HCT116 (cell line): ENCODE measurements around the gene CELF4. TPM values are rescaled to one million over a fixed set of nuclear protein-coding genes. Genes with fewer than 3 reads are reported as not detected.

Source experiments
- ATAC-seq: fragments of 200-7000 bp; cut with Tn5 transposase; 2 replicates; pipeline ENCODE4 v1.9.1; 2020; ENCODE audit warnings: mild to moderate bottlenecking, moderate library complexity
- BruUV-seq: library from RNA; stranded (reverse); fragments of 400-500 nt; replicated peaks from 2 replicates; lab custom pipeline; 2021; lab: Mats Ljungman, UMichigan
- CTCF ChIA-PET: fragments of 300-600 bp; sonication (Branson Sonifier 250); formaldehyde crosslinking; loops from one replicate; lab custom pipeline; 2021; ENCODE audit warnings: antibody characterized with exemption; lab: Charles Lee
- POLR2A ChIA-PET: fragments of 300-600, 350-600 bp; sonication (Branson Sonifier 250); formaldehyde crosslinking; loops from one replicate; lab custom pipeline; 2021; ENCODE audit warnings: antibody characterized with exemption; lab: Charles Lee
- RAD21 ChIA-PET, 2 experiments: fragments of 300-600 bp; sonication (Branson Sonifier 250); formaldehyde crosslinking; loops; one replicate each; lab custom pipeline; 2023; ENCODE audit warnings: low total read pairs in 2 of 2; ENCODE audit not compliant: uncharacterized antibody in 2 of 2, unreplicated experiment in 2 of 2, low non-redundant PET in 1 of 2; lab: Charles Lee
- DNase-seq: peaks from one replicate; pipeline ENCODE4 v3.0.0-alpha.2; 2010; ENCODE audit warnings: low read depth, low spot score
- H2AFZ ChIP-seq: fragments of 200-600 bp; shearing (Covaris generic), sonication (generic); 2 replicates; pipeline ENCODE4 v1.6.1; 2017; ENCODE audit warnings: low read depth, mixed run types, mixed read lengths, antibody characterized with exemption, low read length; ENCODE audit not compliant: poor library complexity, severe bottlenecking
- H3K27ac ChIP-seq: 2 replicates; pipeline ENCODE4 v1.5.1; 2012; ENCODE audit warnings: low read depth, low read length
- H3K27me3 ChIP-seq: fragments of 200-600 bp; sonication (generic); 2 replicates; pipeline ENCODE4 v1.6.1; 2016; ENCODE audit warnings: mixed run types, low read length, mixed read lengths; ENCODE audit not compliant: insufficient read depth
- H3K36me3 ChIP-seq, 2 experiments: fragments of 200-500 bp in 1 of 2; fragments of 200-600 bp in 1 of 2; sonication (Bioruptor generic) in 1 of 2; sonication (generic) in 1 of 2; 2 replicates each; pipeline versions ENCODE4 v1.5.1 to v1.6.1; 2014 to 2016; ENCODE audit warnings: low read length in 2 of 2, inconsistent platforms in 1 of 2, mixed read lengths in 1 of 2, mixed run types in 1 of 2; ENCODE audit not compliant: insufficient read depth in 2 of 2, control insufficient read depth in 1 of 2
- H3K4me1 ChIP-seq, 2 experiments: fragments of 200-600 bp in 1 of 2; sonication (generic) in 1 of 2; 2 replicates each; pipeline versions ENCODE4 v1.5.1 to v1.6.1; 2012 to 2017; ENCODE audit warnings: low read length in 2 of 2, inconsistent platforms in 1 of 2, mild to moderate bottlenecking in 1 of 2, mixed read lengths in 1 of 2, mixed run types in 1 of 2, moderate library complexity in 1 of 2; ENCODE audit not compliant: insufficient read depth in 2 of 2, control insufficient read depth in 1 of 2
- H3K4me2 ChIP-seq: fragments of 200-600 bp; sonication (generic); 2 replicates; pipeline ENCODE4 v1.6.1; 2017; ENCODE audit warnings: mixed run types, low read length, mixed read lengths
- H3K4me3 ChIP-seq, 2 experiments: fragments of 200-600 bp in 1 of 2; sonication (generic) in 1 of 2; replicated peaks in 1 of 2; 2 replicates each; pipeline ENCODE4 v1.5.1; 2011 to 2016; ENCODE audit warnings: low read length in 2 of 2, control low read depth in 1 of 2, low read depth in 1 of 2, mild to moderate bottlenecking in 1 of 2, mixed read lengths in 1 of 2, mixed run types in 1 of 2
- H3K79me2 ChIP-seq: fragments of 200-600 bp; sonication (generic); 2 replicates; pipeline ENCODE4 v1.6.1; 2017; ENCODE audit warnings: mild to moderate bottlenecking, mixed run types, low read length, moderate library complexity, mixed read lengths; ENCODE audit not compliant: insufficient read depth
- H3K9ac ChIP-seq: fragments of 200-600 bp; sonication (generic); 2 replicates; pipeline ENCODE4 v1.6.1; 2016; ENCODE audit warnings: low read length, mixed read lengths
- H3K9me2 ChIP-seq: fragments of 200-600 bp; sonication (generic), shearing (Covaris generic); 2 replicates; pipeline ENCODE4 v1.6.1; 2017; ENCODE audit warnings: mixed run types, mild to moderate bottlenecking, moderate library complexity; ENCODE audit not compliant: insufficient read depth
- H3K9me3 ChIP-seq, 2 experiments: fragments of 200-500 bp in 1 of 2; fragments of 200-600 bp in 1 of 2; sonication (Bioruptor generic) in 1 of 2; sonication (generic) in 1 of 2; 2 replicates each; pipeline ENCODE4 v1.6.1; 2014 to 2017; ENCODE audit warnings: low read length in 2 of 2, mixed read lengths in 2 of 2, inconsistent platforms in 1 of 2, low read depth in 1 of 2, mild to moderate bottlenecking in 1 of 2, mixed run types in 1 of 2, moderate library complexity in 1 of 2; ENCODE audit not compliant: control insufficient read depth in 1 of 2, insufficient read depth in 1 of 2
- H4K20me1 ChIP-seq: fragments of 200-600 bp; sonication (generic), shearing (Covaris generic); 2 replicates; pipeline ENCODE4 v1.6.1; 2017; ENCODE audit warnings: mixed run types, mild to moderate bottlenecking, moderate library complexity; ENCODE audit not compliant: insufficient read depth
- CBX3 ChIP-seq: IDR thresholded peaks from 2 replicates; pipeline ENCODE4 v1.6.1; 2012; ENCODE audit warnings: low read depth
- CEBPB ChIP-seq: IDR thresholded peaks from 2 replicates; pipeline ENCODE4 v1.6.1; 2012; ENCODE audit warnings: low read depth
- EGR1 ChIP-seq: IDR thresholded peaks from 2 replicates; pipeline ENCODE4 v1.6.1; 2012; ENCODE audit warnings: low read depth
- ELF1 ChIP-seq: IDR thresholded peaks from 2 replicates; pipeline ENCODE4 v1.6.1; 2012; ENCODE audit warnings: low read depth, borderline replicate concordance
- EZH2 ChIP-seq: fragments of 200-600 bp; sonication (generic); IDR thresholded peaks from 2 replicates; pipeline ENCODE4 v1.6.1; 2017; ENCODE audit warnings: antibody characterized with exemption, mixed run types
- JUND ChIP-seq: IDR thresholded peaks from 2 replicates; pipeline ENCODE4 v1.6.1; 2012
- POLR2A ChIP-seq: IDR thresholded peaks from 2 replicates; pipeline ENCODE4 v1.7.0; 2011; ENCODE audit warnings: borderline replicate concordance; ENCODE audit not compliant: insufficient read depth, insufficient read length; ENCODE audit errors: extremely low read depth
- POLR2AphosphoS5 ChIP-seq: IDR thresholded peaks from 2 replicates; pipeline ENCODE4 v1.6.1; 2011; ENCODE audit warnings: mild to moderate bottlenecking, low read depth, low read length, moderate library complexity
- RAD21 ChIP-seq: IDR thresholded peaks from 2 replicates; pipeline ENCODE4 v1.6.1; 2012; ENCODE audit warnings: low read depth, mild to moderate bottlenecking
- SP1 ChIP-seq: IDR thresholded peaks from 2 replicates; pipeline ENCODE4 v1.6.1; 2012; ENCODE audit warnings: low read depth
- SRF ChIP-seq: IDR thresholded peaks from 2 replicates; pipeline ENCODE4 v1.6.1; 2012; ENCODE audit warnings: low read depth
- TCF7L2 ChIP-seq: IDR thresholded peaks from 2 replicates; pipeline ENCODE4 v1.7.0; 2011; ENCODE audit warnings: borderline replicate concordance, inconsistent platforms; ENCODE audit not compliant: insufficient read depth, insufficient read length; ENCODE audit errors: extremely low read depth
- YY1 ChIP-seq: IDR thresholded peaks from 2 replicates; pipeline ENCODE4 v1.6.1; 2011; ENCODE audit warnings: low read length, low read depth, moderate library complexity, mild to moderate bottlenecking; ENCODE audit not compliant: insufficient replicate concordance; ENCODE audit errors: extremely low read depth
- ZFX ChIP-seq: fragments of 450-650 bp; IDR thresholded peaks from 2 replicates; pipeline ENCODE4 v1.6.1; 2017
- intact Hi-C: fragments of 100-400 bp; cut with micrococcal nuclease; formaldehyde crosslinking; loops from 2 replicates; pipeline ENCODE4 v1.10.0; 2022
- total RNA-seq: library from RNA; stranded (reverse); gene quantifications from one replicate; pipeline ENCODE4 v1.2.1, GENCODE V29; 2021; ENCODE audit not compliant: unreplicated experiment
- TF ChIP-seq, protein P1 (sequence below): IDR thresholded peaks from 2 replicates; pipeline ENCODE4 v1.6.1; 2012
- TF ChIP-seq, protein P2 (sequence below): IDR thresholded peaks from 2 replicates; pipeline ENCODE4 v1.6.1; 2011; ENCODE audit warnings: mild to moderate bottlenecking, low read length, moderate library complexity; ENCODE audit not compliant: insufficient replicate concordance; ENCODE audit errors: extremely low read depth
- TF ChIP-seq, protein P3 (sequence below): IDR thresholded peaks from 2 replicates; pipeline ENCODE4 v1.6.1; 2012; ENCODE audit warnings: low read depth
- TF ChIP-seq, protein P4 (sequence below), 3 experiments: fragments of 200-600 bp in 1 of 3; sonication (generic) in 1 of 3; IDR thresholded peaks in 2 of 3; conservative IDR thresholded peaks in 1 of 3; 2 replicates each; pipeline ENCODE4 v1.5.1; 2012 to 2017; ENCODE audit warnings: low read depth in 2 of 3, low read length in 2 of 3, antibody characterized with exemption in 1 of 3, borderline replicate concordance in 1 of 3, control low read depth in 1 of 3, mild to moderate bottlenecking in 1 of 3, mixed read lengths in 1 of 3, mixed run types in 1 of 3, moderate library complexity in 1 of 3; ENCODE audit not compliant: insufficient read depth in 1 of 3
- TF ChIP-seq, protein P5 (sequence below): IDR thresholded peaks from 2 replicates; pipeline ENCODE4 v1.6.1; 2012

Gene CELF4
- total RNA-seq, 1 experiment from 2014 or later = not detected

DNA sequence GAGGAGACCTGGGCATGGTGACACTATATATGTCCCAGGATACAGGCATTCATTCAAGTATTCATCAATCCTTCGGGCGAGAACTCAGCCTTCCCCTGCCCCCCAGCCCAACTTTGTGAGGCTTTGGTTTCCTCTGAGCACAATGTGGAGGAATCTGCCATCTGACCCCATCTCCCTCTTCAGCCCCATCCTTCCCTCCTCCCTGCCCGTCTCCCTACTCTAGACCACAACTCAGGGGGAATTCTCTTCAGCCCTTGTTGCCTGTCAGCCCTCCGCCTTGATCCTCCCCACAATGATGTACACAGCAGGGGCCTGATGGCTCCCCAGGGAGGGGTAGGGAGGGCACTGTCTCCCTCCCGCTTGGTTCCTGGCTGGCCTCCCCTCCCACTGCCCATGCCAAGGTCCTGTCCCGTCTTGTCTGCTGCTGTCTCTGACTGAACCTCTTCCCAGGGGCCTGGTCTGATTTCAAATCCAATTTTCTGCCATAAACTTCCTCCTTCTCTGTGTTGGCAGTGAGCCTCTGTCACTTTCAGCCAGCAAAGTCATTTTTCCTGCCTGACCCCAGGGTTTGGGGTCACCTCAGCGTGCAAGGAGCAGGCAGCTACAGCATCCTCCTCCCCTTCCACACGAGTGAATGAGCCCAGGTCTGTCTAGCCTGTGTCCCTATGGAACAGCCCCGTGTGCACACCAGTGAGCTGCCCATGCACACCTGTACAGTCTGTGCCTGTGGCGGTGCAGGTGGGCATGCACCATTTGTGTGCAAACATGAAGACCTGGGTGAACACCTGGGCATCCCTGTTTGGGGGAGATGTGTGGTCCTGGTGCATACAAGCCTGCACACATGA, 197.3 kb downstream of the CELF4 start:
- H3K4me1 ChIP-seq = no peaks in the 10 kb centered on the region
- TF ChIP-seq JUND = no peak
- no peak for TF ChIP-seq SRF
- no peak for TF ChIP-seq ZFX
- no peak for TF ChIP-seq TCF7L2
- no peak for TF ChIP-seq CBX3
- TF ChIP-seq, protein P1, sequence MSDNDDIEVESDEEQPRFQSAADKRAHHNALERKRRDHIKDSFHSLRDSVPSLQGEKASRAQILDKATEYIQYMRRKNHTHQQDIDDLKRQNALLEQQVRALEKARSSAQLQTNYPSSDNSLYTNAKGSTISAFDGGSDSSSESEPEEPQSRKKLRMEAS = no peak
- TF ChIP-seq POLR2AphosphoS5 = no peak
- TF ChIP-seq, protein P2, sequence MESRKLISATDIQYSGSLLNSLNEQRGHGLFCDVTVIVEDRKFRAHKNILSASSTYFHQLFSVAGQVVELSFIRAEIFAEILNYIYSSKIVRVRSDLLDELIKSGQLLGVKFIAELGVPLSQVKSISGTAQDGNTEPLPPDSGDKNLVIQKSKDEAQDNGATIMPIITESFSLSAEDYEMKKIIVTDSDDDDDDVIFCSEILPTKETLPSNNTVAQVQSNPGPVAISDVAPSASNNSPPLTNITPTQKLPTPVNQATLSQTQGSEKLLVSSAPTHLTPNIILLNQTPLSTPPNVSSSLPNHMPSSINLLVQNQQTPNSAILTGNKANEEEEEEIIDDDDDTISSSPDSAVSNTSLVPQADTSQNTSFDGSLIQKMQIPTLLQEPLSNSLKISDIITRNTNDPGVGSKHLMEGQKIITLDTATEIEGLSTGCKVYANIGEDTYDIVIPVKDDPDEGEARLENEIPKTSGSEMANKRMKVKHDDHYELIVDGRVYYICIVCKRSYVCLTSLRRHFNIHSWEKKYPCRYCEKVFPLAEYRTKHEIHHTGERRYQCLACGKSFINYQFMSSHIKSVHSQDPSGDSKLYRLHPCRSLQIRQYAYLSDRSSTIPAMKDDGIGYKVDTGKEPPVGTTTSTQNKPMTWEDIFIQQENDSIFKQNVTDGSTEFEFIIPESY = no peak
- no peak for TF ChIP-seq CEBPB
- TF ChIP-seq SP1 = no peak
- no peak for TF ChIP-seq EGR1
- no peak for TF ChIP-seq POLR2A
- TF ChIP-seq, protein P3, sequence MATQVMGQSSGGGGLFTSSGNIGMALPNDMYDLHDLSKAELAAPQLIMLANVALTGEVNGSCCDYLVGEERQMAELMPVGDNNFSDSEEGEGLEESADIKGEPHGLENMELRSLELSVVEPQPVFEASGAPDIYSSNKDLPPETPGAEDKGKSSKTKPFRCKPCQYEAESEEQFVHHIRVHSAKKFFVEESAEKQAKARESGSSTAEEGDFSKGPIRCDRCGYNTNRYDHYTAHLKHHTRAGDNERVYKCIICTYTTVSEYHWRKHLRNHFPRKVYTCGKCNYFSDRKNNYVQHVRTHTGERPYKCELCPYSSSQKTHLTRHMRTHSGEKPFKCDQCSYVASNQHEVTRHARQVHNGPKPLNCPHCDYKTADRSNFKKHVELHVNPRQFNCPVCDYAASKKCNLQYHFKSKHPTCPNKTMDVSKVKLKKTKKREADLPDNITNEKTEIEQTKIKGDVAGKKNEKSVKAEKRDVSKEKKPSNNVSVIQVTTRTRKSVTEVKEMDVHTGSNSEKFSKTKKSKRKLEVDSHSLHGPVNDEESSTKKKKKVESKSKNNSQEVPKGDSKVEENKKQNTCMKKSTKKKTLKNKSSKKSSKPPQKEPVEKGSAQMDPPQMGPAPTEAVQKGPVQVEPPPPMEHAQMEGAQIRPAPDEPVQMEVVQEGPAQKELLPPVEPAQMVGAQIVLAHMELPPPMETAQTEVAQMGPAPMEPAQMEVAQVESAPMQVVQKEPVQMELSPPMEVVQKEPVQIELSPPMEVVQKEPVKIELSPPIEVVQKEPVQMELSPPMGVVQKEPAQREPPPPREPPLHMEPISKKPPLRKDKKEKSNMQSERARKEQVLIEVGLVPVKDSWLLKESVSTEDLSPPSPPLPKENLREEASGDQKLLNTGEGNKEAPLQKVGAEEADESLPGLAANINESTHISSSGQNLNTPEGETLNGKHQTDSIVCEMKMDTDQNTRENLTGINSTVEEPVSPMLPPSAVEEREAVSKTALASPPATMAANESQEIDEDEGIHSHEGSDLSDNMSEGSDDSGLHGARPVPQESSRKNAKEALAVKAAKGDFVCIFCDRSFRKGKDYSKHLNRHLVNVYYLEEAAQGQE = no peak
- TF ChIP-seq, protein P4, sequence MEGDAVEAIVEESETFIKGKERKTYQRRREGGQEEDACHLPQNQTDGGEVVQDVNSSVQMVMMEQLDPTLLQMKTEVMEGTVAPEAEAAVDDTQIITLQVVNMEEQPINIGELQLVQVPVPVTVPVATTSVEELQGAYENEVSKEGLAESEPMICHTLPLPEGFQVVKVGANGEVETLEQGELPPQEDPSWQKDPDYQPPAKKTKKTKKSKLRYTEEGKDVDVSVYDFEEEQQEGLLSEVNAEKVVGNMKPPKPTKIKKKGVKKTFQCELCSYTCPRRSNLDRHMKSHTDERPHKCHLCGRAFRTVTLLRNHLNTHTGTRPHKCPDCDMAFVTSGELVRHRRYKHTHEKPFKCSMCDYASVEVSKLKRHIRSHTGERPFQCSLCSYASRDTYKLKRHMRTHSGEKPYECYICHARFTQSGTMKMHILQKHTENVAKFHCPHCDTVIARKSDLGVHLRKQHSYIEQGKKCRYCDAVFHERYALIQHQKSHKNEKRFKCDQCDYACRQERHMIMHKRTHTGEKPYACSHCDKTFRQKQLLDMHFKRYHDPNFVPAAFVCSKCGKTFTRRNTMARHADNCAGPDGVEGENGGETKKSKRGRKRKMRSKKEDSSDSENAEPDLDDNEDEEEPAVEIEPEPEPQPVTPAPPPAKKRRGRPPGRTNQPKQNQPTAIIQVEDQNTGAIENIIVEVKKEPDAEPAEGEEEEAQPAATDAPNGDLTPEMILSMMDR (IDR thresholded peaks at IDR 0.05 in 2 of 3, conservative IDR thresholded peaks at IDR 0.05 in 1 of 3; ENCODE audit: borderline replicate concordance in 1 of 3, insufficient read depth in 1 of 3, low read depth in 2 of 3, low read length in 2 of 3) = no peak
- TF ChIP-seq, protein P5, sequence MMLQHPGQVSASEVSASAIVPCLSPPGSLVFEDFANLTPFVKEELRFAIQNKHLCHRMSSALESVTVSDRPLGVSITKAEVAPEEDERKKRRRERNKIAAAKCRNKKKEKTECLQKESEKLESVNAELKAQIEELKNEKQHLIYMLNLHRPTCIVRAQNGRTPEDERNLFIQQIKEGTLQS = no peak
- TF ChIP-seq ELF1 = no peak
- no peak for TF ChIP-seq YY1
- no peak for TF ChIP-seq RAD21
- no peak for TF ChIP-seq EZH2
- TF ChIP-seq, all 23 proteins: peak for 0
- no peaks in the 10 kb centered on the region for H3K9me2 ChIP-seq
- no peak overlapping the region for H2AFZ ChIP-seq
- no peaks in the 10 kb centered on the region for H3K36me3 ChIP-seq
- ATAC-seq = no peak
- H3K4me2 ChIP-seq = no peak overlapping the region
- no peak overlapping the region for H3K4me3 ChIP-seq
- no peak overlapping the region for H3K9ac ChIP-seq
- intact Hi-C loops = no loop called here
- ChIA-PET RAD21 (no interaction called here), CTCF (no interaction called here), POLR2A (no interaction called here)
- DNase-seq = no peak
- BruUV-seq = no TSS peak
- H3K27me3 ChIP-seq = peaks cover 58% of the 10 kb centered on the region
- H4K20me1 ChIP-seq = no peaks in the 10 kb centered on the region
- H3K79me2 ChIP-seq = no peaks in the 10 kb centered on the region
- no peak overlapping the region for H3K27ac ChIP-seq
- no peaks in the 10 kb centered on the region for H3K9me3 ChIP-seq
